ENCODE measurements around the gene CILP. TPM values are rescaled to one million over a fixed set of nuclear protein-coding genes. Genes with fewer than 3 reads are reported as not detected.

CILP gene
- total RNA-seq, 1 donor from 2014 or later = not detected

DNA sequence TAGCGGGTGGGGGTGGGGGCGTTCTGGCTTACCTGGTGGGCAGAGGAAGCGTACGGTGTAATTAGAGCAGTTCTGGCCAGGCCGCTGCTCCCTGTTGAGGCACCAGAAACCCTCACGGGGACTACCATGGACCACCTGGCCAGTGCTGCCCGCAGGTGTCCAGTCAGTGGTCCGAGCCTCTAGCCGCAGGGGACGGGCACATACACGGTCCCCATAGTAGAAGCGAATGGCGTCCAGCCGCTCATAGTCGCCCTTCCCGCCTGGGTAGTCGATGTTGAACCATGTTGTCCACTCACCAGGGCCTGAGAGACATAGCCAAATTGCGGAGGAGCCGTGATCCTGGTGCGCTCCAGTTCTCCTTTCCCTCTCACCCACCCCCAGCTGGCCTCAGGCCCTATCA is 4.5 kb downstream of the CILP start:
- H3K36me3 ChIP-seq (ENCODE audit: control insufficient read depth, insufficient read depth, low read length) = no peaks in the 10 kb centered on the region
- no peak overlapping the region for H3K4me3 ChIP-seq (ENCODE audit: low read depth, low read length)
- TF ChIP-seq, protein P1, sequence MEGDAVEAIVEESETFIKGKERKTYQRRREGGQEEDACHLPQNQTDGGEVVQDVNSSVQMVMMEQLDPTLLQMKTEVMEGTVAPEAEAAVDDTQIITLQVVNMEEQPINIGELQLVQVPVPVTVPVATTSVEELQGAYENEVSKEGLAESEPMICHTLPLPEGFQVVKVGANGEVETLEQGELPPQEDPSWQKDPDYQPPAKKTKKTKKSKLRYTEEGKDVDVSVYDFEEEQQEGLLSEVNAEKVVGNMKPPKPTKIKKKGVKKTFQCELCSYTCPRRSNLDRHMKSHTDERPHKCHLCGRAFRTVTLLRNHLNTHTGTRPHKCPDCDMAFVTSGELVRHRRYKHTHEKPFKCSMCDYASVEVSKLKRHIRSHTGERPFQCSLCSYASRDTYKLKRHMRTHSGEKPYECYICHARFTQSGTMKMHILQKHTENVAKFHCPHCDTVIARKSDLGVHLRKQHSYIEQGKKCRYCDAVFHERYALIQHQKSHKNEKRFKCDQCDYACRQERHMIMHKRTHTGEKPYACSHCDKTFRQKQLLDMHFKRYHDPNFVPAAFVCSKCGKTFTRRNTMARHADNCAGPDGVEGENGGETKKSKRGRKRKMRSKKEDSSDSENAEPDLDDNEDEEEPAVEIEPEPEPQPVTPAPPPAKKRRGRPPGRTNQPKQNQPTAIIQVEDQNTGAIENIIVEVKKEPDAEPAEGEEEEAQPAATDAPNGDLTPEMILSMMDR (IDR thresholded peaks at IDR 0.05; ENCODE audit: insufficient read depth, low read length, poor library complexity, severe bottlenecking) = no peak
- H3K27me3 ChIP-seq (ENCODE audit: control insufficient read depth, insufficient read depth, low read length) = no peaks in the 10 kb centered on the region
- no peak for DNase-seq (ENCODE audit: low read depth)

DNA sequence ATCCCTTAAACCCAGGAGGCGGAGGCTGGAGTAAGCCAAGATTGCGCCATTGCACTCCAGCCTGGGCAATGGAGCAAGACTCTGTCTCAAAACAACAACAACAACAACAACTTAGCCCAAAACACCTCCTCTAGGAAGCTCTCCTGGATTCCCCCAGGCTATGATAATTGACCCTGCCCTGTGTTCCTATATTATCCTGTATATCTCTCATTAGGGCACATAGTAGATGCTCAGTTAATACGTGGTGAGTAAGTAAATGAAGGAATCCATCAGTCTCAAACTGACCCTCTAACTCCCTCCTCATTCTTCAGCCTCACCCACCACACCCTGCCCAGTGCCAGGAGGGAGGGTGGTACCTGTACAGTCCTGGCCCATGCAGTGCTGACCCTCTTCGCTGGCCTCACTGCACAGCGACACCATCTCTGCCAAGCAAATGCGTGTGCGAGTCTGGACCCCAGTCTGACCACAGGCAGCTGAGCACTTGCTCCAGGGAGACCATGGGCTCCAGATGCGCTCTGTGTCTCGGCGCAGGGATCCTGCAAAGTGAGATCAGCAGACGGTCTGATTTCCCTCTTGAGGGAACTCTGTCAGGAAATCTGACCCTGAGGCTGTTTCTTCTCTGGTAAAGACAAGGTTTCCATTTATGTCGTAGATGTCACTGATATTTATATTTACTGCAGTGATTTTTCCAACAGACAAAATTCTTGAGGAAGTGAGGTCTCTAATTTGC is 6.2 kb downstream of the CILP start:
- no peaks in the 10 kb centered on the region for H3K27me3 ChIP-seq (ENCODE audit: control insufficient read depth, insufficient read depth, low read length)
- TF ChIP-seq, protein P1 (IDR thresholded peaks at IDR 0.05; ENCODE audit: insufficient read depth, low read length, poor library complexity, severe bottlenecking) = no peak
- H3K4me3 ChIP-seq (ENCODE audit: low read depth, low read length) = no peak overlapping the region
- no peak for DNase-seq (ENCODE audit: low read depth)
- no peaks in the 10 kb centered on the region for H3K36me3 ChIP-seq (ENCODE audit: control insufficient read depth, insufficient read depth, low read length)

DNA sequence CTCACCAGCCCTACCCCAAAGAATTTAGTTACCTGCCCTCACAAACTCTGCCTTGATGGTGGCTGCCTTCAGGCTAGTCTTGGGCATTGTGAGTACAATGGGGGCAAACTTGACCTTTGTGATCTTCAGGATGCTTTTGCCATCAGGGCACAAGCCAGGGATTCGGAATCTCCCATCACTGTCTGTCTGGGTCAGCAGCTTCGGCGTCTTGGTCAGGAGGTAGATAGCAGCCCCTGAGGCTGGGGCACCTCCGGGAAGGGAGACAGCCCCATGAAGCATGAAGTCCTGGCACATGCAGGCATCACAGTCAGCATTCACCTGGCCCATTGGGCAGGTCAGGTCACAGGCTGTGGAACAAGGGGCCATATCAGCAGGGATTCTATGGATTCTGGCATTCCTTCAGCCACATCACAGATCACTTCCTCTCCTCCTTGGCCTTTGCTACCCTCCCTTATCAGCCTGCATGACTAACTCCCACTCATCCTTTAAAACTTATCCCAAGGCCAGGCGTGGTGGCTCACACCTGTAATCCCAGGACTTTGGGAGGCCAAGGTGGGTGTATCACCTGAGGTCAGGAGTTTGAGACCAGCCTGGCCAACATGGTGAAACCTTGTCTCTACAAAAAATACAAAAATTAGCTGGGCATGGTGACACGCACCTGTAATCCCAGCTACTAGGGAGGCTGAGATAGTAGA is 6.9 kb downstream of the CILP start:
- DNase-seq (ENCODE audit: low read depth) = no peak
- no peaks in the 10 kb centered on the region for H3K27me3 ChIP-seq (ENCODE audit: control insufficient read depth, insufficient read depth, low read length)
- TF ChIP-seq, protein P1 (IDR thresholded peaks at IDR 0.05; ENCODE audit: insufficient read depth, low read length, poor library complexity, severe bottlenecking) = no peak
- H3K4me3 ChIP-seq (ENCODE audit: low read depth, low read length) = no peak overlapping the region
- H3K36me3 ChIP-seq (ENCODE audit: control insufficient read depth, insufficient read depth, low read length) = no peaks in the 10 kb centered on the region

DNA sequence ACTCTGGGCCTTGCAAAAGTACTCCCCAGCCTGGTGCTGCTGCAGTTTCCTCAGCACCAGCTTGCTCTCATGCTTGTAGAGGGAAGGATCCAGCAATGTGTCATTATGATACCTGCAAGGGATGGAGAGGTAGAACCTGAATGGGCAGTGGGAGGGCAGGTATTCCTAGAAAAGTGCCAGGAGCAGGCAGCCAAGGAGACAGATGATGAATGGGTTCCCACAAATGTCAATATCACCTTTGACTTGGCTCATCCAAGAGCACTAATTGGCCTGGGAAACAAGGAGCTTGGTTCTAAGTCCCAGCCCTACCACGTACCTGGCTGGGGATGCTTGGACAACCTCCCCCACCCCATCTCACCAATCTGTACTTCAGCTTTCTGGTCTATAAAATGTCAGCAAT is 9.4 kb downstream of the CILP start:
- Histone ChIP-seq H3K36me3 (ENCODE audit: control insufficient read depth, insufficient read depth, low read length) (no peaks in the 10 kb centered on the region), H3K27me3 (ENCODE audit: control insufficient read depth, insufficient read depth, low read length) (peaks cover 2% of the 10 kb centered on the region), H3K4me3 (ENCODE audit: low read depth, low read length) (no peak overlapping the region)
- DNase-seq (ENCODE audit: low read depth) = no peak
- TF ChIP-seq, protein P1 (IDR thresholded peaks at IDR 0.05; ENCODE audit: insufficient read depth, low read length, poor library complexity, severe bottlenecking) = no peak

DNA sequence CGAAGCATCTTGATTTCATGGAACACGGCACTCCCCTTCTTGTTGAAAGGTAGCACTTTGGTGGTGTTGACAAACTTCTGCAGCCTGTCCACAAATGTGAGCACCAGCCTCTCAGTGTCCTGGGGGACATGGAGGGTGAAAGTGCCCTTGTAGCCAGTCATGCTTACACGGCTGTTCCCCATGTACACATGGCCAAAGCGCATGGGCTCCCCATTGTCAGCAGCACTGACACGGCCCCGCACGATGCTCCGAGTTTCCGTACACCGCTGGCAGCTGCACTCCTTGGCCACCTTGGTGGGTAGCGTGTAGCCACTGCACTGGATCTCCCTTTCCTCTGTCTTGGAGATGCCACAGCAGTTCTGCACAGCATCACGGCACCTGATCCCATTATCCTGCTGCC is 12.7 kb downstream of the CILP start:
- Histone ChIP-seq H3K4me3 (ENCODE audit: low read depth, low read length) (no peak overlapping the region), H3K27me3 (ENCODE audit: control insufficient read depth, insufficient read depth, low read length) (peaks cover 2% of the 10 kb centered on the region), H3K36me3 (ENCODE audit: control insufficient read depth, insufficient read depth, low read length) (no peaks in the 10 kb centered on the region)
- TF ChIP-seq, protein P1 (IDR thresholded peaks at IDR 0.05; ENCODE audit: insufficient read depth, low read length, poor library complexity, severe bottlenecking) = no peak
- DNase-seq (ENCODE audit: low read depth) = no peak
